ENCODE results near the gene RAB3D. TPM values are rescaled to one million over a fixed set of nuclear protein-coding genes. Genes with fewer than 3 reads are reported as not detected.

Gene RAB3D
- total RNA-seq, 1 experiment from 2014 or later: 29.4 TPM

DNA sequence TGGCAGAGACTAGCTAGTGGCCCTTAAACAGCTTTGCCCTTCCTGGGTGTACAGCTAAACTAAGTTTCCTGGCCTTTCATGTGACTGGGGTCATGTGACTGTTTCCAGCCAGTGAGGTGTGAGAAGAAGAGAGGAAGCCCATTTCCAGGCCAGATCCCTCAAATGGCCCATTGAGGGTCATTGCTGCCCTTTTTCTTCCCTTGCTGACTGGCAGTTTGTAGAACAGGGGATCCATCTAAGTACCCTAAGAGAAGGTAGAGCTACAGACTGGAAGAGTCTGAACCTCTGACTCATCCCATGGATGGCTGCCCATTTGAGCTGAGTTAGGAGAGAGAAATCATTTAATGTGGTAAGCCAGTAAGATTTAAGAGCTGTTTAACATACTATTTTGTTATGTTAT is 37.8 kb upstream of the RAB3D start:
- Histone ChIP-seq H3K4me2 (ENCODE audit: insufficient read depth, insufficient read length, low read length) (no peak overlapping the region), H3K14ac (ENCODE audit: insufficient read depth, low read length) (no peak overlapping the region)
- H3K4me3 Mint-ChIP-seq: no peak overlapping the region; a peak in 1 of 5 replicates

More for the DNA sequence above, 37.8 kb upstream of the RAB3D start:
- Histone ChIP-seq H3K23me2 (ENCODE audit: insufficient read length, low read depth, low read length, poor library complexity, severe bottlenecking) (peaks cover 8% of the 10 kb centered on the region), H2BK12ac (ENCODE audit: insufficient read length, low read depth, low read length) (no peak overlapping the region), H2BK120ac (ENCODE audit: low read depth, low read length, poor library complexity, severe bottlenecking) (no peak overlapping the region), H3T11ph (ENCODE audit: low read length) (no peak overlapping the region), H3K56ac (ENCODE audit: insufficient read length, low read depth, low read length) (no peak overlapping the region), H2BK15ac (ENCODE audit: low read depth, low read length) (no peak overlapping the region), H3K4ac (ENCODE audit: low read depth, low read length) (no peak overlapping the region), H4K5ac (ENCODE audit: insufficient read length, low read depth, low read length) (no peak overlapping the region), H2BK5ac (ENCODE audit: insufficient read length, low read length) (no peak overlapping the region), H2AK5ac (ENCODE audit: insufficient read length, low read length) (no peak overlapping the region), H3K18ac (ENCODE audit: insufficient read length, low read depth, low read length) (no peak overlapping the region), H4K91ac (ENCODE audit: insufficient read length, low read depth, low read length) (no peak overlapping the region), H4K8ac (replicated peaks; ENCODE audit: insufficient read length, low read depth, low read length) (no peak overlapping the region), H3K79me2 (ENCODE audit: insufficient read depth, low read length) (no peaks in the 10 kb centered on the region), H2BK20ac (ENCODE audit: low read depth, low read length, poor library complexity, severe bottlenecking) (no peak overlapping the region), H3K4me1 (ENCODE audit: insufficient read depth, low read length) (no peaks in the 10 kb centered on the region), H3K23ac (ENCODE audit: insufficient read length, low read depth, low read length) (no peak overlapping the region), H4K20me1 (ENCODE audit: control insufficient read depth, insufficient read depth, insufficient read length) (peaks cover 4% of the 10 kb centered on the region), H2AFZ (ENCODE audit: low read length) (no peak overlapping the region), H3K9me3 (ENCODE audit: control insufficient read depth, low read depth, low read length) (no peaks in the 10 kb centered on the region), H3K9ac (ENCODE audit: extremely low read depth, insufficient read length, low read length) (no peak overlapping the region), H3K27ac (ENCODE audit: insufficient read length, low read depth, low read length) (no peak overlapping the region), H3K27me3 (ENCODE audit: insufficient read depth, low read length) (no peaks in the 10 kb centered on the region), H3K79me1 (ENCODE audit: insufficient read depth, low read depth, low read length, poor library complexity, severe bottlenecking) (no peaks in the 10 kb centered on the region)
- Mint-ChIP-seq H3K36me3 (ENCODE audit: insufficient read depth in 1 of 3, low read depth in 3 of 3) (peaks cover 4 to 19% (median 18%) of the 10 kb centered on the region in 3 experiments; a peak in 6 of 7 replicates), H3K27ac (peak overlapping the region in 1 of 3 experiments; percentile 79; a peak in 2 of 7 replicates), H3K27me3 (ENCODE audit: low read depth) (no peaks in the 10 kb centered on the region; the same call in 1 of the 2 replicates), H3K4me1 (peaks cover 15 to 33% of the 10 kb centered on the region in 2 experiments), H3K9me3 (no peaks in the 10 kb centered on the region)
- no peak for DNase-seq
- TF ChIP-seq, protein P1, sequence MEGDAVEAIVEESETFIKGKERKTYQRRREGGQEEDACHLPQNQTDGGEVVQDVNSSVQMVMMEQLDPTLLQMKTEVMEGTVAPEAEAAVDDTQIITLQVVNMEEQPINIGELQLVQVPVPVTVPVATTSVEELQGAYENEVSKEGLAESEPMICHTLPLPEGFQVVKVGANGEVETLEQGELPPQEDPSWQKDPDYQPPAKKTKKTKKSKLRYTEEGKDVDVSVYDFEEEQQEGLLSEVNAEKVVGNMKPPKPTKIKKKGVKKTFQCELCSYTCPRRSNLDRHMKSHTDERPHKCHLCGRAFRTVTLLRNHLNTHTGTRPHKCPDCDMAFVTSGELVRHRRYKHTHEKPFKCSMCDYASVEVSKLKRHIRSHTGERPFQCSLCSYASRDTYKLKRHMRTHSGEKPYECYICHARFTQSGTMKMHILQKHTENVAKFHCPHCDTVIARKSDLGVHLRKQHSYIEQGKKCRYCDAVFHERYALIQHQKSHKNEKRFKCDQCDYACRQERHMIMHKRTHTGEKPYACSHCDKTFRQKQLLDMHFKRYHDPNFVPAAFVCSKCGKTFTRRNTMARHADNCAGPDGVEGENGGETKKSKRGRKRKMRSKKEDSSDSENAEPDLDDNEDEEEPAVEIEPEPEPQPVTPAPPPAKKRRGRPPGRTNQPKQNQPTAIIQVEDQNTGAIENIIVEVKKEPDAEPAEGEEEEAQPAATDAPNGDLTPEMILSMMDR (conservative IDR thresholded peaks at IDR 0.05): no peak

Data from H9 (cell line).